GM19239 (cell line): ENCODE data around the gene KSR2.

Source experiments
- DNase-seq: peaks from one replicate; pipeline ENCODE4 v3.0.0; 2011; ENCODE audit warnings: low spot score; ENCODE audit not compliant: insufficient read length
- FAIRE-seq: peaks from 2 replicates; lab custom pipeline; 2011; peaks lifted over from hg19 to GRCh38; lab: Jason Lieb, UNC

KSR2 gene

GRCh38 chr12:117447665-117448366 lies 521.0 kb downstream of the KSR2 start:
- no peak for FAIRE-seq
- DNase-seq, result no peak

- DNase-seq (no peak), FAIRE-seq (no peak)
Observed at GRCh38 chr12:117444781-117445180, 524.0 kb downstream of the KSR2 start.

DNA sequence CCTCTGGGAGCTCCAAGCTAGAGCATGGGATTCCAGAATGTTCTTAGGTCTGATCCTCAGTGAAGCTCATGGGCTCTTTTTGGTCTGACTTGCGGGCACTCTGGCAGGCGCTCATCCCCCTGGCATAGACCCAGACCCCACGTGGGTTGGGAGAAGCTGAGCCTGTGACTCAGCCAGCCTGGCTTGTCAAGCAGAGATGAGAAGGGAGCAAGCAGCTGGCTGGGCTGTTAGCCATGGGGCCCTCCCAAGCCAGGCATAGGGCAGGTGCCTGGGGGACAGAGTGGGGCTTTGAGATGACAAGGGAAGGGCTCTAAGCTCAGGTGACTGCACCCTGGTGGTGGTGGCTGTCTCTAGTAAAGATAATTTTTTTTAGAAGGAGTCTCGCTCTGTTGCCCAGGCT lies 527.0 kb downstream of the KSR2 start:
- DNase-seq (no peak), FAIRE-seq (no peak)

DNA sequence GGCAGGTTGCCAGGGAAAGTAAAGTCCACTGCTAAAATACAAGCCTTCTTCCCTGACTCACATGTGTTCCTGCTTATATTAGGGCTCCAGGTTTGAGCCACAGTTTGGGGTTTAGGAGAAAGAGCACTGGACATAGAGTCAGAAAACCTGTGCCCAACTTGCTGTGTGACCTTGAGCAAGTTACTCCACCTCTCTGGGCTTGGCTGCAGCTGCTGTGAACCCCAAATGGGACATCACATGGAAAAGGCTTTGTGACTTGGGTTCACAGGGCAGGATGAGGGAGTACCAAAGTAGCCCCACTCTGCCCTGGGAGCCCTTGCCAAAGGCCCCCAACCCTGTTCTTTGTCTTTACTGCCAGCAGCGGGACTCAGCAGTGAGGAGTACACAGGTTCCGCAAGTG lies 528.4 kb downstream of the KSR2 start:
- no peak for FAIRE-seq
- DNase-seq, result no peak

DNA sequence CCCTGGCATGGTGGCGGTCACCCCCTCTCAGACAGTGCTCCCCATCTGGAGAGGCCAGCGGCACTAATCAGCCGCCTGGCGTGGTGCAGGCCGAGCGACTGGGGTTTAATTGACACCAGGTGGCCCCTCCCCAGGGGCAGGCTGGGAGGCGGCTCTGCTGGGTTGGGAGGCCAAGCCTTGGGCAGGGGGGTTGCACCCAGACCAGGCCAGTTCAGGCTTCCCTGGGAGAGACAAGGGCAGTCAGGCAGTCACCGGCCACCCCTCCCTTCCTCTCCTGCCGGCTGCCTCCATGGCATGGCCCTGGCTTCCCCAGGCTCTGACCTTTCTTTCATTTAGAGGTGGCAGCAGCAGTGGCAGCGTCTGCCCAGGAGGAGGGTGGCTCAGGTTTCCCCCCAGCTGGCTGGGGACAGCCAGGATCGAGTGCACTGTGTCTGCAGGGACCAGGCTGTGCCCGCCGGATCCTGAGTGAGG lies 529.2 kb downstream of the KSR2 start:
- DNase-seq, result no peak
- no peak for FAIRE-seq

GRCh38 chr12:117438809-117439208 lies 530.0 kb downstream of the KSR2 start:
- FAIRE-seq (no peak), DNase-seq (no peak)

- no peak for FAIRE-seq
- no peak for DNase-seq
Observed at GRCh38 chr12:117437516-117438255, 531.1 kb downstream of the KSR2 start.

- no peak for FAIRE-seq
- DNase-seq, result no peak
Observed at GRCh38 chr12:117433878-117434277, 534.9 kb downstream of the KSR2 start.

GRCh38 chr12:117430246-117430645 lies 538.5 kb downstream of the KSR2 start:
- no peak for FAIRE-seq

DNA sequence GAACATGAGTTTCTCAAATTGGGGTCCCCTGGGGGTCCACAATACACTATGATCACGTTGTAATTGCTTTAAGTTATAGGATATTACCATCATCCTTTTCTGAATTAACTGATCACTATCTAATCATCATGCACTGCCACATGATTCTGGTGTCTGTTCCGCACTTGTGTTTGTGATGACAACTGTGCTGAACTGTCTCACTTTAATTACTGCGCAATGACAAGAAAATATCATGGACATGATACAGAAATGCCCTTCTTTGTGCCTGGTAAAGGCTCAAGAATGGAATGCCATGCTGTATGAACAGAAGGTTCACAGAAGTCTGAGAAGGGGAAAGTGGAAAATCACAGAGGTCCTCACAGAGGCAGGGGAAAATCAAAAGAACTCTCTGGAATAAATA lies 541.6 kb downstream of the KSR2 start:
- FAIRE-seq, result no peak

More at GRCh38 chr12:117430246-117430645, 538.5 kb downstream of the KSR2 start:
- no peak for DNase-seq

DNA sequence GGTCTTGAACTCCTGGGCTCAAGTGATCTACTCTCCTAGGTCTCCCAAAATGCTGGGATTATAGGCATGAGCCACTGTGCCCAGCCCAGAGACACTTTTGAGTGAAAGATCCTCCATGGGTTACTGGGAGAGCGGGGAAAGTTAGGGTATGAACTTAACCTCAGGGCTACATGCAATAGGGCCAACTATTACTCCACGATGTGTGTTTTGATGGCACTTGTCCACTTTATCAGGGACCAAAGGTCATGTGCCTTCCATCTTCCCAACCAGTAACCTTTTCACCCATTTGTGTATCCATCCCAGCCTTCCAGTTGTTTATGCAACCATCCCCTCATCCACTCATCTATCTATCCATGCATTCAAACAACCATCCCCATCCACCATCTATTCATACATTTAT lies 546.8 kb downstream of the KSR2 start:
- no peak for FAIRE-seq
- DNase-seq, result no peak

More for the DNA sequence above, 541.6 kb downstream of the KSR2 start:
- no peak for DNase-seq

- FAIRE-seq (no peak), DNase-seq (no peak)
Observed at GRCh38 chr12:117421068-117421752, 547.6 kb downstream of the KSR2 start.

- no peak for FAIRE-seq
- no peak for DNase-seq
Observed at GRCh38 chr12:117417004-117417403, 551.8 kb downstream of the KSR2 start.

DNA sequence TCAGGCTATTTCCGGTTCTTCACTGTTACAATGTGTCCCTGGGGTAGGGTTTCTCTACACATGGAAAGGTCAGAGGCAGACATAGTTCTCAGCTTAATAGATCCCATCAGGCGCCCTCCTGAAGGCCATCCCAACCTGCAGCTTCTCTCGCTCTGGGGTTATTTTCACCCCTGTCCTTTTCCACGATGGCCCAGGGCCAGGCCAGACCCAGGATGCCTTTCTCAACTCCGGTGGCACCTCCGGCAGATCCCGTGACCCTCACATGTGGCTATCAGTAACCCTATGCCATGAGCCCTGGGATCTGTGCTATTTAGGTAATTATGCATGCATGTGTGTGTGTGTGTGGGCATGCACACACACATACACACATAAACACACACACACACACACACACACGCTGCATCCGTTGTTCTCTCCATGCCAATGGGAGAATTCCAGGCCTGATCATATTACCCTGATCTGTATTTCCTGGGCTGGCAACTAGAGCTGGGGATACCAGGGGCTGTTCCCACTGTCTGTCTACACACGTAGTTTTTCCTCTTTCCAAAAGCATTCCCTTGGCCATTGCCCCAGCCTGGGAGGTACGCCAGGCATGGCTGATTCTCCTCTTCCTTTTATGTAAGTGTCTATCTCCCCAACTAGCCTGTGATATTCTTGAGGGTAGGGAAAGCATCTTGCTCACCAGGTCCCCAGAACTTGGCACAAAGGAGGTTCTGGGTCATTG lies 556.2 kb downstream of the KSR2 start:
- FAIRE-seq, result no peak

GRCh38 chr12:117409286-117409685 lies 559.5 kb downstream of the KSR2 start:
- FAIRE-seq (no peak), DNase-seq (no peak)

More for the DNA sequence above, 556.2 kb downstream of the KSR2 start:
- DNase-seq, result no peak

- FAIRE-seq (no peak), DNase-seq (no peak)
Observed at GRCh38 chr12:117408161-117408791, 560.5 kb downstream of the KSR2 start.

DNA sequence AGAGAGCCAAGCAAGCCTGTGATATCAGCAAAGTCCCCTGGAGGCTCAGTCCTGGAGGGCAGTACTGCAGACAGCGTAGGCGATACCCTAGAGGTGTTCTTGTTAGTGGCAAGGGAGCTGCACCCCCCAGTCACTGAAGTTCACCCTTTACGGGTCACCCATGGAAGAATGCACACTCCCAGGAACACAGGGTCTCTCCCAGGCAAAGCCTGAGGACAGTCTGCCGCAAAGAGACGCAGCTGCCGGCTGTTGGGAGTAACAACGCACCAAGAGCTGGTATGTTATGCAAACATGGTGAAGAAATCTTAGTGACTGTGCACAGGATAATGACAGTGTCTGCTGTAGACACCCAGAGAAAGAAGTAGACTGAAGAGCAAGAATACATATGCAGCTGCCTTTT lies 563.9 kb downstream of the KSR2 start:
- FAIRE-seq (no peak), DNase-seq (no peak)

- FAIRE-seq (no peak), DNase-seq (no peak)
Observed at GRCh38 chr12:117404203-117404853, 564.5 kb downstream of the KSR2 start.

GRCh38 chr12:117403586-117404139 lies 565.1 kb downstream of the KSR2 start:
- no peak for FAIRE-seq
- DNase-seq, result no peak
